Kidney epithelial cell (primary cell): ENCODE data around the gene COL9A1. TPM values are rescaled to one million over a fixed set of nuclear protein-coding genes. Genes with fewer than 3 reads are reported as not detected.

Experiments used
- DNase-seq: peaks from one replicate; pipeline ENCODE4 v3.0.0-alpha.2; 2010; ENCODE audit warnings: low read depth
- H3K27me3 ChIP-seq: 2 replicates; pipeline ENCODE4 v1.6.0; 2011; ENCODE audit warnings: low read length; ENCODE audit not compliant: control insufficient read depth, insufficient read depth
- H3K36me3 ChIP-seq: 2 replicates; pipeline ENCODE4 v1.5.1; 2011; ENCODE audit warnings: low read length; ENCODE audit not compliant: control insufficient read depth, insufficient read depth
- H3K4me3 ChIP-seq: 2 replicates; pipeline ENCODE4 v1.5.1; 2011; ENCODE audit warnings: low read depth, mild to moderate bottlenecking, control low read depth, low read length
- CTCF ChIP-seq: IDR thresholded peaks from 2 replicates; pipeline ENCODE4 v1.5.1; 2011; ENCODE audit warnings: mild to moderate bottlenecking, moderate library complexity, low read length, control low read depth, inconsistent platforms; ENCODE audit not compliant: insufficient read depth, poor library complexity, severe bottlenecking
- total RNA-seq: library from RNA; depleted of rRNA; stranded (reverse); fragments of >200 nt; gene quantifications from 2 replicates; pipeline ENCODE4 v1.2.3, GENCODE V29; 2015

COL9A1 gene
- total RNA-seq, 1 donor from 2014 or later = not detected

- no peaks in the 10 kb centered on the region for H3K36me3 ChIP-seq
- no peak for TF ChIP-seq CTCF
- H3K4me3 ChIP-seq = no peak overlapping the region
- peaks cover 31% of the 10 kb centered on the region for H3K27me3 ChIP-seq
- no peak for DNase-seq
Measured at GRCh38 chr6:70285201-70285600, 17.7 kb downstream of the COL9A1 start.

- Histone ChIP-seq H3K4me3 (no peak overlapping the region), H3K36me3 (no peaks in the 10 kb centered on the region), H3K27me3 (peaks cover 34% of the 10 kb centered on the region)
- no peak for TF ChIP-seq CTCF
- DNase-seq = no peak
Measured at GRCh38 chr6:70282919-70283461, 19.9 kb downstream of the COL9A1 start.

- no peaks in the 10 kb centered on the region for H3K36me3 ChIP-seq
- H3K4me3 ChIP-seq = no peak overlapping the region
- H3K27me3 ChIP-seq = peaks cover 34% of the 10 kb centered on the region
- DNase-seq = no peak
- no peak for TF ChIP-seq CTCF
Measured at GRCh38 chr6:70282312-70282918, 20.5 kb downstream of the COL9A1 start.

DNA sequence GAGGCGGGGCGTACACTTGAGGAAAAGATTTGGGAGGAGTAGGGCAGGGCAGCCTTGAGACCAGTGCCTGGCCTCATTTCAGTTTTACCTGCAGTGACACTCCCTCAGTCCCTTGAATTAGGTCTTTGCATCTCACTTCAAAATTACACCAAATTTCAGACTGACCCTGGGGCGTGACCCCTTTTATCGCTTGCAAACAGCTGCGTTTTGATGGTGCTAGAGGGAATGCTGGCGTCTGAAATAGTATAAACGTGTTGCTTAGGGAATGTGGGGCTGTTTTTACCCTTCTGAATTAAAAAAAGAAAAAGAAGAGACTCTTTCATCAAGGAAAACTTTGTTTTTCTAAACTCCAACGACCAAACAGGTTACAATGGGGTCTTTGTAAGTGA lies 21.0 kb downstream of the COL9A1 start:
- Histone ChIP-seq H3K4me3 (no peak overlapping the region), H3K36me3 (no peaks in the 10 kb centered on the region), H3K27me3 (peaks cover 34% of the 10 kb centered on the region)
- TF ChIP-seq CTCF = no peak
- DNase-seq = no peak

DNA sequence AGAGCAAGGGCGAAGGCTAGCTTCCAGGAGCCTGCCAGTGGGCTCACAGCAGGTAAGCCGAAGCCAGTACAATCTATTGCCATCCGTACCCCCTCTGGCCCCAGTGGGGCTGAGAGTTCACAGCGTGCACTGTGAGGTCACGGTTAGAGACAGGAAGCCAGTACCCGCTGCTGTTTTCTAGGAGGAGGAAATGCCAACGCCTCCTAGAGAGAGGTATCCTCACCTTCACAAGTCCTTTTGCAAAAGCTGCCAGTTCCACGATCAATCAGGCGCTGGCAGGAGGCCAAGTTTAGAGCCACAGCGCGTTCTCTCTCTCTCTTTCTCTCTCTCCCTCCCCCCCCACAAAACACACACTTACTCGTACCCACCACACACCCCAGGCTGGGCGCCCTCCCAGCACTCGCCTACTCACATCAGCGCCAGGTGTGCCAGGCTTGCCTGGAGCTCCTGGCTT lies 22.5 kb downstream of the COL9A1 start:
- Histone ChIP-seq H3K36me3 (no peaks in the 10 kb centered on the region), H3K4me3 (no peak overlapping the region), H3K27me3 (peaks cover 34% of the 10 kb centered on the region)
- TF ChIP-seq CTCF = no peak
- no peak for DNase-seq

DNA sequence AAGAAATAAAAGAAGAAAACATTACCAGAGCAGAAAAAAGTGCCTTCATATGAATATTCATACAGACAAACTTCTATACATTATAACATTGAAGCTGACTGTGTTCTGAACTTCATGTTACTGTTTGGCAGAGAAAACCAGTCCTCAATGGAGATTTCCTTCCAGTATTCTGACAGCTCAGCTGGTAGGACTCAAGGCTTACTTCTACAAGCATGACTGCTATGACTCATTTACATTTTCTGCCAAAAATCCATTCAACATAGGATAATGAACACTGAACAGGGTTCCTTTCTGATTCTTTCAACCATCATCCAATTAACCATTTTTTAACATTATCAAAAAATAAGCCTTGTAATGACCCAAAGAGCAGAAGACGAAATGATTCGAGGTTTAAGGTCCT lies 25.4 kb downstream of the COL9A1 start:
- no peak for TF ChIP-seq CTCF
- Histone ChIP-seq H3K36me3 (no peaks in the 10 kb centered on the region), H3K27me3 (peaks cover 21% of the 10 kb centered on the region), H3K4me3 (no peak overlapping the region)
- no peak for DNase-seq
